ENCODE data around the gene UACA.

GRCh38 chr15:70650567-70651302 is 112.6 kb downstream of the UACA start:
- TF ChIP-seq CTCF (IDR thresholded peaks at IDR 0.05) (no peak), POLR2A (IDR thresholded peaks at IDR 0.05) (no peak), POLR2AphosphoS5 (IDR thresholded peaks at IDR 0.05) (no peak)
